H54 (cell line): ENCODE results near the gene TRIM2.
A peak's percentile ranks its signal among the peaks of the same experiment; 100 is the strongest.
"Not testable (repeated sequence)": the region's sequence is repeated elsewhere in the genome, so short reads cannot be mapped to it uniquely, and the experiment has no call there.

Experiments used
- DNase-seq: peaks from one replicate; pipeline ENCODE4 v3.0.0; 2011; ENCODE audit warnings: low spot score, mixed read lengths; ENCODE audit not compliant: insufficient read length
- FAIRE-seq: peaks from 3 replicates; lab custom pipeline; 2011; peaks lifted over from hg19 to GRCh38; lab: Jason Lieb, UNC
- POLR2A ChIP-seq: IDR thresholded peaks from 2 replicates; pipeline ENCODE4 v1.6.1; 2011; ENCODE audit warnings: low read depth, mild to moderate bottlenecking, low read length

Gene TRIM2

GRCh38 chr4:153177841-153178240 lies 26.4 kb upstream of the TRIM2 start:
- TF ChIP-seq POLR2A, result no peak
- FAIRE-seq, result no peak
- no peak for DNase-seq

GRCh38 chr4:153179100-153179499 lies 25.1 kb upstream of the TRIM2 start:
- no peak for DNase-seq
- no peak for FAIRE-seq
- TF ChIP-seq POLR2A, result no peak

- TF ChIP-seq POLR2A, result no peak
- DNase-seq (no peak), FAIRE-seq (no peak)
Measured at GRCh38 chr4:153181293-153181692, 22.9 kb upstream of the TRIM2 start.

GRCh38 chr4:153181700-153182099 lies 22.5 kb upstream of the TRIM2 start:
- DNase-seq (no peak), FAIRE-seq (no peak)
- TF ChIP-seq POLR2A, result no peak

- no peak for FAIRE-seq
- TF ChIP-seq POLR2A, result no peak
- DNase-seq, result no peak
Measured at GRCh38 chr4:153183146-153183545, 21.1 kb upstream of the TRIM2 start.

GRCh38 chr4:153185331-153185852 lies 18.9 kb upstream of the TRIM2 start:
- no peak for FAIRE-seq
- no peak for DNase-seq
- no peak for TF ChIP-seq POLR2A

- no peak for TF ChIP-seq POLR2A
- FAIRE-seq, result no peak
Measured at GRCh38 chr4:153186046-153186728, 18.1 kb upstream of the TRIM2 start.

GRCh38 chr4:153189016-153189801 lies 15.0 kb upstream of the TRIM2 start:
- FAIRE-seq, result no peak
- TF ChIP-seq POLR2A, result no peak
- no peak for DNase-seq

More at GRCh38 chr4:153186046-153186728, 18.1 kb upstream of the TRIM2 start:
- no peak for DNase-seq

- DNase-seq (no peak), FAIRE-seq (no peak)
- no peak for TF ChIP-seq POLR2A
Measured at GRCh38 chr4:153191795-153192363, 12.4 kb upstream of the TRIM2 start.

GRCh38 chr4:153197301-153197700 lies 6.9 kb upstream of the TRIM2 start:
- DNase-seq, result no peak
- TF ChIP-seq POLR2A, result no peak
- no peak for FAIRE-seq

- no peak for TF ChIP-seq POLR2A
- FAIRE-seq (no peak), DNase-seq (no peak)
Measured at GRCh38 chr4:153198719-153199118, 5.5 kb upstream of the TRIM2 start.

GRCh38 chr4:153203746-153204145 lies 497 bp upstream of the TRIM2 start:
- FAIRE-seq, result not testable (repeated sequence)

GRCh38 chr4:153204728-153205648 lies 745 bp downstream of the TRIM2 start:
- DNase-seq (no peak), FAIRE-seq (no peak)
- TF ChIP-seq POLR2A, result no peak

More at GRCh38 chr4:153203746-153204145, 497 bp upstream of the TRIM2 start:
- not testable (repeated sequence) for DNase-seq

GRCh38 chr4:153205757-153206156 lies 1.5 kb downstream of the TRIM2 start:
- DNase-seq, result peak; percentile 20
- FAIRE-seq, result no peak
- no peak for TF ChIP-seq POLR2A
